Central memory CD4-positive, alpha-beta T cell (primary cell): ENCODE results near the gene MAP3K12.
A peak's percentile ranks its signal among the peaks of the same experiment; 100 is the strongest.

Experiments
- DNase-seq: peaks from one replicate; pipeline ENCODE4 v3.0.0; 2022

The MAP3K12 gene

DNA sequence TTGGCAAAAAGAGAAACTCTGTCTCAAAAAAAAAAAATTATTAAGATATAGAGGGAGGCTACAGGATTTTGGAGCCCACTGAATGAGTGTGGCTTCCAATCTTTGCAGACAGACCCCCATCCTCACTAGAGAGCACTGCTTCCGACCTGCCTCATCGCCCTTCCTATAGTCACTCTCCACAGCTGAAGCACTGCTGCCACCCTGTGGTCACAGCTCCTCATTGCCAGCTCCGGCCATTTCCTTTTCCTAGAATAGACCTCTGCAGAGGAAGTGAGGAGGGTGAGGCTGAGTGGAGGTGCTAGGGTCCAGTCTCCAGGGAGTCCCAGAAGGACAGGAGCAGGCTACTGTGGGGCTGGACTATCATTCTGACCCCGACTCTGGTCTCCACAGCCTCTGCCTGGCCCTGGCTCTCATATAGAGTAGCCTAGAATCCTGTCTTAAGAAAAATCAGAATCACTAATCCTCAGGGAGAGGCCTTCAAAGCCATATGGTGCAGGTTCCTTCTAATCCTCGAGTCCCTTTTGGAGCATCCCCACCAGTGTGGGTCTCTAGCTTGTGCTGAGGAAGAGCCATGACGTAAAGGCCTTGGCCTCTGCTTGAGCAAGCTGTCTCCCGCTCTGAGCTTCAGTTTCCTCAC lies 9.4 kb upstream of the MAP3K12 start:
- peak; percentile 67 for DNase-seq

DNA sequence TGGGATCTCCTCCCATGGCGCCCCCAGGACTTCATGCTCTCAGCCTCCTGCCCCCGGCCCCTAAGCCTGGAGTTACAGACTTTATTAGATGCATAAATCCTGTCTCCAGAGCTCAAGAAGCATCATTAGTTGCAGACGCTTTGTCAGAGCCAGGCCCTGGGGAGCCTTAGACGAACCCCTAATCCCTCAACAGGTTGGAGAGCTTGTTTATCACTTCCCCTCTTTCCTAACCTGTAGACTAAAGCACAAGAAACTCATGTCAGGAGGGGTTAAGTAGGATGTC lies 8.3 kb upstream of the MAP3K12 start:
- no peak for DNase-seq

DNA sequence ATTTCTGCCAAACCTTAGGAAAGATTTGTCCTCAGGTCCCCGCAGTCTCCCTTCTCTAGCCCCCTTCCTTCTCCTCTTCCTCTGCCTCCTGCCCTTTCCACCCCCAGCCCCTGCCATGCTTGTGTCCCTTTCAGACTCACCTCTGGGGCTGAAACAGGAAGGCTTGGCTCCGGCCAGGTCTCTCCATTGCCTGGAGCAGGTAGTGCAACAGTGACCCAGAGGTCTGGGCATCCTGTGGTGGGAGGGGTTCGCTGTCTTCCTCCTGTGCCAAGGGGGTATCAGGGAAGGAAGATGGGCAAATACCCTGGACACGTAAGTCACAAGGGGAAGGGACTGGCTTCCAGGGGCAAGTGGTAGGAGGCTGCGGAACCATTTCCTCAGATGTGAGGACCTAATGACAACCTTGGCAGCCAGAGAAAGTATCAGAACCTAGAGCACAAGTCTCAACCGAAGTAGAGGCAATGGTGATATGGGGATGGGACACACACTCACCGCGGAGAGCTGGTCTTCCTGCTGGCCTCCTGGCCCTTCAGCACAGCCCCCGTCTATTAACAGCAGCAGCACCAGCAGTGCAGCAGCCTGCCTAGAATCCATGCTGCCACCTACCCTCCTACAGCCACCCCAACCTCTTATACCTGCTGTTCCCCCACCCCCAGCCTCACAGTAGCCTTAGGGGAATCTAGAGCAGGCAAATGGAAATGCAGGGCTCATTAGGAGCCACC lies 7.8 kb upstream of the MAP3K12 start, which contains the start of gene NPFF:
TSS of gene NPFF (minus strand) at position 604 of the 722 bp plus-strand sequence. CDS start at position 594, 10 bp downstream.
- no peak for DNase-seq

DNA sequence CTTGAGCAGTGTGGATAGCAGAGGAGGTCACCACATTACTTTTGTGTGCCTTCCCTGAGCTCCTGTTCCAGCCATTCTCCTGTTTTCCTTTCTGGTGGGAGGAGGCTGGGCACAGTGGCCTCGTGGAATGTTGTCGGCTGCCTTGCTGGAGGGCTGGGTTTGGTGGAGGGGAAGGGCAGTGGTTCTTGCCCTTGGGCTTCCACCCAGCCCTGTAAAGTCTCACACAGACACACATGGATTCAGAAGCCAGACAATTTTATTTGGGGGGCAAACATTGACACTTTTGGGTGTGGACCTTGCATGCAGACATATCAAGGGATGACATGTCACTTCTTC lies 7.2 kb upstream of the MAP3K12 start:
- DNase-seq, result no peak

DNA sequence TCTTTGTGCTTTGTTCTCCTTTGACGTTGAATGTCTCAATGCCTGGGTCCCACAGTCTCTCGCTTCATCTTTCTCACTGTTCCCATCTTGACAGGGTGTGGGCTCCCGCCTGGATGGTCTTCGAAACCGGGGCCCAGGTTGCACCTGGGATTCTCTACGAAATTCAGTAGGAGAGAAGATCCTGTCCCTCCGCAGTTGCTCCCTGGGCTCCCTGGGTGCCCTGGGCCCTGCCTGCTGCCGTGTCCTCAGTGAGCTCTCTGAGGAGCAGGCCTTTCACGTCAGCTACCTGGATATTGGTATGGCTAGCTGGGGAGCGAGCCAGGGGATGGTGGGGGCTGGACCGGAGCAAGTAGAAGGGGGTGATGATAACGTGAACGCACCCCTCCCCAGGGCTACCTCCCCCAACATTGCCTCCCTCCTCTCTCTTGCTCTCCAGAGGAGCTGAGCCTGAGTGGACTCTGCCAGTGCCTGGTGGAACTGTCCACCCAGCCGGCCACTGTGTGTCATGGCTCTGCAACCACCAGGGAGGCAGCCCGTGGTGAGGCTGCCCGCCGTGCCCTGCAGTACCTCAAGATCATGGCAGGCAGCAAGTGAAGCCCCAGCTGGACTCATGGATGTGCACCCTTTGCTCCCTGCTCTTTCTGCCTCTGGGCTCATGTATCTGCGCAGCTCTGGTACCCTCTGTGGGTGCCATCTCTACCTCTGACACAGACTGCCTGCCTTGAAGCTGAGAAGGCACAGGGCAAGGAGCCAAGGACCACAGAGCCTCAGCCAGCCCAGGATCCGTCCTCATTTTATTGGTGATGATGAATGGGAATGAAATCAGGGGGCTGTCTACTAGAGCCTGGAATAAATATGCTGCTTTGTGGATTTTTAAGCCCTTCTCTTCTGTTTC lies 6.5 kb upstream of the MAP3K12 start:
- DNase-seq, result no peak

DNA sequence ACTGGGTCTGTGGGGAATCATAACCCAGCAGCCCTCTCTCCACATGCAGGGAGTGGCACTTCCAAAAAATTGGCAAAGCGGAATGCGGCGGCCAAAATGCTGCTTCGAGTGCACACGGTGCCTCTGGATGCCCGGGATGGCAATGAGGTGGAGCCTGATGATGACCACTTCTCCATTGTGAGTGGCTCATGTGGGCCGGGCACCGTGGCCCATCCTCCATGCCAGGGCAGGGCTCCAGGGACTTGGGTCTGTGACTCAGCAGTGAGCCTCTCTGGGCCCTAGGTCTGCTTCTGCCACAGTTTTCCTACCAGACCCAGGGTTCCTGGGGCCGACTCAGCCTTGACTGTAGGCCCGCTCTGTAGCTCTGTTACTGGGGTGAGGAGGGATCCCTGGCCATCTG lies 5.8 kb upstream of the MAP3K12 start:
- no peak for DNase-seq

DNA sequence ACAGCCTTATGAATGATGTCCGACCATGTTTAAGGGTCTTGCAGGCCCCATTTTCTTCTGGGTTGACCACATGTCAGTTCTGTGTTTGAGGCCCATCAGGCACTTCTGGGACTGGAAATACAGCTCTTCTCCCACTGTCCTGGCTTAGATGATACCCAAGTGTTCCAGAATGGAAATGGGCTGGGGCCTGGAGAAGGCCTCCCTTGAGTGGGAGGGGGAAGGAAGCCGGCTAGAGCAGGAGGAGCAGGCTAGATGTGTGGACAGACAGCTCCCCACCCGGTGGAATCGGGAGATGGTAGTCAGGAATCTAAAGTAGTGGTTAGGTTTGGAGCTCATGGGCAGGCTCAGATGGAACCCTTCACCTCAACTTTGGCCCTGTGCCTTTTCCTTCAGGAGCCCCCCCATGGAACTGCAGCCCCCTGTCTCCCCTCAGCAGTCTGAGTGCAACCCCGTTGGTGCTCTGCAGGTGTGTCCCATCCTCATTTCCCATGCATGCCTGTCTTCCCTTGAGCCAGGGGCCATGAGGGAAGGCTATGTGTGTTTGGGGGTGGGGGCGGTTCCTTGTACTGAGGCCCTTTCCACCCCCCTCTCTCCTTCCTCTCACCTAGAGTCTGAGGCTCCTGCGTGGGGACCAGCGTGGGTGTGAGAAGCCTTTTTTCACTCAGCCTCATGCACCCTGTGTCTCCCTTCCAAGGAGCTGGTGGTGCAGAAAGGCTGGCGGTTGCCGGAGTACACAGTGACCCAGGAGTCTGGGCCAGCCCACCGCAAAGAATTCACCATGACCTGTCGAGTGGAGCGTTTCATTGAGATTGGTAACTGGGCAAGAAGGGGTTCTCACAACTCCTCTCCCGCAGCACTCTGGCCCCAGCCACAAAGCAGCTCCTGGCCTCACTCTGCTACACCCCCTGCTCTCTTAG lies 5.0 kb upstream of the MAP3K12 start:
- DNase-seq, result no peak

DNA sequence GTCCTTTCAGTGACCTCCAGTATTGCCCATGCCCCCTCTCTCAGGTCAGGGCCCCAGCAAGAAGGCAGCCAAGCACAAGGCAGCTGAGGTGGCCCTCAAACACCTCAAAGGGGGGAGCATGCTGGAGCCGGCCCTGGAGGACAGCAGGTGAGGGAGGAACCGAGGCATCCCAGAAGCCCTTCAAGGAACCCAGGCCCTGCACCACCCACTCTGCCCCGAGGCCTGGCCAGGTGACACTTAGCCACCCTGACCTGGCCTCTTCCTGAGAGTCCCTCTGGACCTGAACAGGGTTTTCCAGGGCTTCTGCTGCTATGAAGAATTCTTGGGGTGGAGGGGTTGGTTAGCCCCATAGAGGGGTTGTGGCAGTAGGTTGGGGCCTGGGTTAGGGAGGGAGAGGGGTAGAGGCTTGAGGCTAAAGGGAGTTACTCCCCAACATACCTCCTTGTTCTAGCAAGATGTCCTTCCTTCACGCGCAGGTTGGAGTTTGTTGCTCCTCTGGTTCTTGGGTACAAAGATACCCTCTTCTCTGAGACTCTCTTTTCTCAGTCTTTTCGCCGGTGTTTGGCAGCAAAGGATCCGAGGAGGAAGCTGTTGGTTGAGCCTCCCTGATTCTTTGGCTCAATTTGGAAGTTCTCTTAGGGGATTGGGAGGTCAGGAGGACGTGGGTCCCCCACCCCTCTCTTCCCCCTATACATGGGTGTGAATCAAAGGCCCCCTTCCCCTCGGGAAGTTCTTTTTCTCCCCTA lies 3.9 kb upstream of the MAP3K12 start:
- DNase-seq, result no peak

DNA sequence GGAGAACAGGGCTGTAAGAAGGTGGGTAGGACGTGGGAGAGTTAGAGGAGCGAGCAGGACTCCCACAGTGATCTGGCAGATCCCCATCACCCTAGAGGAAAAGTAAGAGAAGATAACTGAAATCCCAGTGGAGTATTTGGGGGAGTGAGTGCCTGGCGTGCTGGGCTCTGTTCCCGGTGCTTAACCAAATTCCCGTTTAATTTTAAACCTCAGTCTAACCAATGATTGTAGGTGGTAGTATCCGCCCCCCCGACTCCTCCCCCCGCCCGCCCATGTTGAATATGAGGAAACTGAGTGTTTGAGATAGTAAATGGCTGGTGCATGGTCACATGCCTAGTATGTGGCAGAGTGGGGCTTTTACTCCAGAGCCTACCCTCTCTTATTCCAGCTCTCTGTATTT lies 3.1 kb upstream of the MAP3K12 start:
- DNase-seq, result no peak

DNA sequence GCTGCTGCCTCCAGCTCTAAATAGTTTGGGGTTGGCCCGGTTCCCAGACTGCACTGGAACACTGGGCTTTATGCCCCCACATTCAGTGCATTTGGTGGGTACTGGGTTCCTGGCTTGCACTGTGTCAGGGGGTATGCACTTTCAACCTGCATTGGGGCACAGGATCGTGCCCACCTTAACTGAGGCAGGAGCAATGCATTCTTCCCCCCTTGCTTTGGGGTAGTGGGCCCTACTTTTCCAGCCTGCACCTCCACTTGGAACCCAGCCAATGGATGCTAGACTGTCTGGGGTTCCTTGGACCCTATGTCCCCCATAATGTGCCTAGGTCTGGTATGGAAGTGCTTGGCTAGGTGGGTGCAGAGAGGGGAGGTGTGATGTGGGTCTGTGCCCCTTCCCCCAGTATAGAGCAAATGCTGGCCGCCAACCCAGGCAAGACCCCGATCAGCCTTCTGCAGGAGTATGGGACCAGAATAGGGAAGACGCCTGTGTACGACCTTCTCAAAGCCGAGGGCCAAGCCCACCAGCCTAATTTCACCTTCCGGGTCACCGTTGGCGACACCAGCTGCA lies 2.4 kb upstream of the MAP3K12 start:
- DNase-seq, result no peak

DNA sequence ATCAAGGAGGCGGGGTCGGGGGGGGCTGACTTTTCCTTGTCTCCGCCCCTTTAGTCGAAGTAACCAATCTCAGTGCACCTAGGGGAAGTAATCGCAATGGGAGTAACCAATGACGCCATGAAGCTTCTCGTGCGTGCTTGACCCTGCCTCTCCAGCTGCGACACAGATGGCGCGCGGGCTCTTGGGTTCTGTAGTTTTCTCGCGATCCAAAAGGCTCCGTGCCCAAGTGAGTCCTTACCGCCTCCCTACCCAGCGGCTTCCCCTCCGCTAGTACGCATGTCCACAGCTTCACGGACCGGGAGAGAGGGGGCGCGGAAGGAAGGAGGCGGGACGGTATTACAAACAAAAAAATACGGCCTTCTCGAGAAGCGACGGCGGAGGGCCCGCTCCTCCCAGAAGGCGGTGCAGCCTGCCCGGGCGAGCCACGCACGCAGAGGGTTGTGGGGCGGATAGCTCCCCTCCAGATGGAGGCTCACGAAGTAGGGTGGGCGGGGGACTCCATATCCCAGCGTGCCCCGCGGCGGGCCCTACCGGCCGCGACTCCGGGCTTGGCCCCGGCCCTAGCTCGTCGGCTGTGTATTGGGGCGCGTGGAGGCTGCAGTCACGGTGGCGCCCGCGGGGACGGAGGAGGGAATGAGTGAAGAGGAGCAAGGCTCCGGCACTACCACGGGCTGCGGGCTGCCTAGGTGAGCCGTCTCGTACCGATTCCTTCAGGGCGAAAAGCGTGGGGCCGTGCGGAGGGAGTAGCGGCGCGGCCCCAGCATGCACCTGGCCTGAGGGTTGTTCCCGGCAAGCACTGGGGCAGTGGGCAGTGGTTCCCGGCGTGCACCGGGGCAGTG lies 1.7 kb upstream of the MAP3K12 start, which contains the start of gene TARBP2:
TSS of gene TARBP2 (plus strand) at position 508 of the 839 bp plus-strand sequence. CDS start at position 634, 126 bp downstream.
- DNase-seq, result peak; percentile 99

DNA sequence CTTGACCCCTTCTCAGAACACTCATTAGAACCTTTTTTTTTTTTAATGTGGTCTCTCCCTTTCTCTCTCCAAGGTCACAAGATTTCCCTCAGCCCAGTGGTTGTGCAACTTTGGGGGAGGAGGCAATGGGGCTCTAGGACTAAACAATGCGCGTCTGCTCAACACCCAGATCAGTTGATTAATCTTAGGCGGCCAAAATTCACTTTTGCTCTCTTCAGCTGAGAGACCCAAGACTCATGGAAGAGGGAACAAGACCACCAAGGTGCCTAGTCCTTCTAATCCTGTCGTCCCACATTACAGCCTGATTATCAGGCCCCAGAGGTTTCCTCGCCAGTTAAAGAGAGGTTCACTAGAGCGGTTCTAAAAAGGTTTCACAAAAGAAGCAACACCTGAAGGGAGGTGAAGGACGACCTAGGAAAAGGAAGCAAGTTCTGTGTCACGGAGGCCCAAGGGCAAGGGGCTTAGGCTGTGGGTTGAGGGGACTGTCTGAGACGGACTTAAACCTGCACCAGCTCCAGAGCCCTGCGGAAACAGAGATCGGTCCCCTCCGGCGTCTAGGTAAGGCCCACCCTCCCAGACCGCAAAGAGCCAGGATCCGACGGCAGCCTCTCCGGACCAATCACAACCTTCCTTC lies 1.0 kb upstream of the MAP3K12 start:
- no peak for DNase-seq

DNA sequence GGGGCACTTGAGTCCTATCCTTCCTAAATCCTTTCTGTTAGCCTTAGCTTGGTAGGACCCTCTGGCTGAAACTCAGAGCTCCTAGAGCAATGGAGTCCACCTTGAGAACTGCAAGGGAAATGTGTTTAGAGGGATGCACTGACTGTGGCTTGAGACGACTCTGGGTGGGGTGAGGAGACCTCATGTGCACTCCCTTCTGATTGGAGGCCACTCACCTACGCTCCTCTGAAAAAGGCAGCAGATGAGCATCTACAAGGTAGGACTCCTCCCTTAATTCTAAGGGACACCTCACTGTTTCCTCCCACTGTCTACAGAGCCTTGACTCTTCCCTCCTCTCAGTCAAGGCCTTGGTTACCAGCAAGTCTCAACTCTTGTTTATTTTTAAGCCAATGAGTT lies 1.0 kb downstream of the MAP3K12 start:
- DNase-seq, result no peak

DNA sequence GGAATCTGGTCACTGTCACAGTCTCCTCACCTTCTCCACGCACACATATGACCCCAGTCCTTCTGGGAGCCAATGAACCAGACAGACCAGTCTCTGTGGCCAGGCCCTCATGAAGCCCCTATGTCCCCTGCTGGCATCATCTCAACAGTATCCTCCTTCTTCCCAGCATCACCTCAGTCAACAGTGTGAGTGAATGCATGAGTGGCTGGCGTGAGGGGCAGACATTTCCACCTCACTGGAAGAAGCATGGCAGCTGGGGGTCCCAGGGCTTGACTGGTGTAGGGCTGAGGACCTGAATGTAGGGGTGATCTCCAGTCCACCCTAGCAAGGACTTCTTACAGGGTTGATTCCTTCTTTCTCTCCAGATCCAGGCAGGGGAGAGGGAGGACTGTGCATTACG lies 1.8 kb downstream of the MAP3K12 start:
- DNase-seq, result no peak

DNA sequence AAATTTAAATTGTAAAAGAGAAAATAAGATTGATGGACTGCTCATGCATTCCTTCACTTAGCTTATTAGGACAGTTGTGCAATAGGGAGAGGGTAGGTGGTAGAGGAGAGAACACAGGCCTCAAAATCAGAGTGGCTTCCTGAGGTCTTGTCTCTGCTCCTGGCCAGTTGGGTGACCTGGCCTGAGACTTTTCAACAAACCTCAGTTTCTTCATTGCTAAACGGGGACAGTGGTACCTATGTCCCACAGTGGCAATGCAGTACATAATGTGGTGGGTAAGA lies 2.6 kb downstream of the MAP3K12 start:
- no peak for DNase-seq

DNA sequence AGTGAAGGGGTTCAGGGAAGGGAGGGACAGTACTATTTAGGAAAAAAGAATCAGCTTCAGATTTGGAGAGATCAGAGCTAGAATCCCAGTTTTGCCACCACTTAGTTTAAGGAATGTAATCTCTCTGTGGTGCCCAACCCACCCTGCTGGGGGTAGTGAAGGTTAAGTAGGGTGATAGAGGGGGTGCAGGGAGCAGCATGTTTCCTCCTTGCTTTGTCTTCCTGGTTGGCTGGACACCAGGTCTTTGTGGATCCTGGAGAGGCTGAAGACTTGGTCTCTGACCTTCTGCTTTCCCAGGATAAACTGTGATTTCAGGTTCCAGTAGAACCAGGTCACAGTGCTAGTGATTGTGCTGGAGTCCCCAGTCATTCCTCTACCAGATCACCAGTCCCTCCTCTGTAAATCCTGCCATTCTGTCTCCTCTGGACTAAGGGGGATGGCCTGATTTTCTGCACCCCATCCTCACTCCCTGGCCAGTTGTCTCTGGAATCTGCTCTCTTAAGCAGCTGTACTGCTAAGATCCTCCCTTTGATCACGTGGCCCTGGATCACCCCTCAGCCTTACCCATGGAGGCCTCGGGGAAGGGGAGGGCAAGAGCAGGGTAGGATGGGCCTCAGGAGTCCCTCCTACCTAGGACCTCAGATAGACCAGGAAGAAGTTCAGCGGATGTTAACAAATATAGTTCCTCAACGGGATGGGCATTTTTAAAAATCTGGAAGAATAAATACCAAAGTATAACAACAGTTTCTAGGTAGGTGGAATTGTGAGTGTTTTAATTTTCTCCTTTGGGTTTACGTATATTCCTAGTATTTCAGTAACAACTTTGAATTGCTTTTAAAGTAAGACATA lies 3.1 kb downstream of the MAP3K12 start:
- DNase-seq, result no peak

DNA sequence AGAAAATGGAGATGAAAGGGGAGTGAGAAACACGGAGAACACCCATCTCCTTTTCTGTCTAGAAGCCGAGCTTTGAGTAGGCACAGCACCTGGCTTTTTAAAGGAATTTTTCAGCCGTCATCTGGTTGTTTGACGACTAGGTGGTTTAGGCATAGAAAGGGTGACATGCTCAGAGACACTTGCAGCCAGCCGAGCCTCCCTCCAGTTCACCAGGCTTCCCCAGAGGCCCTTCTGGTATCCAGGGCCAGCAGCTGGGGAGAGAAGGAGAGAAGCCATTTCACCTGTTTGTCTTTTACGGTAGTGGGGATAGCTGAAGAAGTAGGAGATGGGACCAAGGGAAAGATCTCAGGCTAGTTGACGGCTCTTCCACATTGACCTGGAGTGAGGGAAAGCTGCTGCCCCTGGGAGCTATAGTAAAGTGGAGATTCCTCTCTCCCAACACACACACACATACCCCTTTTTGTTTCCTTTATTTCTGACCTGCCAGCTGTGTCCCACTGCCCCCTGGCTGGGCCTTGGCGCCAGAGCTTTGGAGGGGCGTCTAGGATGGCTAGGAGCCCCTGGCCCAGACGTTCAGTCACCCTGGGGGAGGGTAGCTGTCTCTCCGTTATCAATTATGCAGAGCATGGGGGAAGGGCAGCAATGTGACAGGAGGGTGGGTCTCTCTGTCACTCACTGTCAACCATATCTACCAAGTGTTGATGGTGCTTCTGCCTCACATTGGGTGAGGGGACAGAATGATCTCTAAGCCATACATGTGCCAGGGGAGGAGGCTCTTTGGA lies 5.5 kb downstream of the MAP3K12 start:
- DNase-seq, result no peak

DNA sequence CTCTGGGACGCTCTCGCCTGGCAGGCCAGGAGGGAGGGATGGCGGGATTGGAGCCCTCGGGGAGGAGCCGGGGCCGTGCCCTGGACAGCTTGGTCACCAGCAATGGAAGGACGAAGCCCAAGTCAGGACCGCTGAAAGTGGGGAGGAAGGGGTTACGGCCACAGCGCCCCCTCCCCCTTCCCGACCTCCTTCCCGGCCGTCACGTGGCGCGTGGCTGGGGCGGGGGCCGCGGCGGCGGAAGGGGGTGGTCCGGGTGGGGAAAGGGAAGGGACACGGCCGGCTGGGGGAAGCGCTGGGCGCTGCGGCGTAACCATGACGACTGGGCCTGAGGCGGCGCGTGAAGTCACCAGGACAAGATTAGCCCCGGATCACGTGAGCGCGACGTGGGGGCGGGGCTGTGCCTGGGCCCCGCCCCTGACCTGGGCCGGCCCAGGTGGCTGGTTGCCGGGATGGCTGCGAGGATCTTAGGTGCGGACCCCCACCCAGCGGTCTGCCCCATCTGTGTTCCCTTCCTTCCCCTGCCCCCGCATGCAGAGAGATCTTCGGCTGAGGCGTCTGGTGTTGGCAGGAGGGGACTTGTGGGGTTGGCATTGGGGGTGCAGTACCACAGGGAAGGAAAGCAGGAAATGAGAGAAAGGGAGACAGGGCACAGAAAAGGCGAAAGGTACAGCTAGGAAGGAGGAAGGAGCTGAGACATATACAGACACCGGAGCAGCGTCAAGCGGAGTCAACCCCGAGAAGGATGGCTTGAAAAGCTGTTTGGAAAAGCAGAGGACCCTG lies 6.2 kb downstream of the MAP3K12 start:
- DNase-seq, result peak; percentile 80
